Measurements from ENCODE around the gene SCNN1G. TPM values are rescaled to one million over a fixed set of nuclear protein-coding genes. Genes with fewer than 3 reads are reported as not detected.

SCNN1G gene
- total and polyA plus RNA-seq, 2 of the 13 experiments (the other 11 are each of a cell fraction or from before 2014, with no cell fraction given) = not detected

DNA sequence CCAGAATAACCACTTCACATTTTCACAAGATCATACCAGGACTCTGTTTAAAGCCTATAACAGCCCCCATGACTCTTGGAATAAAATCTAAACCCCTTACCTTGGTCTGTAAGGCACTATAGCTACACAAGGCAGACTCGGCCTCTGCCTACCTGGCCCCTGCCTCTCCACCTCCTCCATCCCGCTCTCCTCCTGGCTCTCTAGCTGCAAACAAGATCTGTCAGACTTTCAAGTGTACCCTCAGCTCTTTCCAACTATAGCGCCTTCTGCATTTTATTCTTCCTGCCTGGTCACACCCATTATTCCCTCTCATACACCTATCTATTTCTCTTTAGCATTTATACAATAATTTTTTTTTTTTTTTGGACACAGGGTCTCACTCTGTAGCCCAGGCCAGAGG, 41.5 kb upstream of the SCNN1G start (continued):
- TF ChIP-seq, protein P1, sequence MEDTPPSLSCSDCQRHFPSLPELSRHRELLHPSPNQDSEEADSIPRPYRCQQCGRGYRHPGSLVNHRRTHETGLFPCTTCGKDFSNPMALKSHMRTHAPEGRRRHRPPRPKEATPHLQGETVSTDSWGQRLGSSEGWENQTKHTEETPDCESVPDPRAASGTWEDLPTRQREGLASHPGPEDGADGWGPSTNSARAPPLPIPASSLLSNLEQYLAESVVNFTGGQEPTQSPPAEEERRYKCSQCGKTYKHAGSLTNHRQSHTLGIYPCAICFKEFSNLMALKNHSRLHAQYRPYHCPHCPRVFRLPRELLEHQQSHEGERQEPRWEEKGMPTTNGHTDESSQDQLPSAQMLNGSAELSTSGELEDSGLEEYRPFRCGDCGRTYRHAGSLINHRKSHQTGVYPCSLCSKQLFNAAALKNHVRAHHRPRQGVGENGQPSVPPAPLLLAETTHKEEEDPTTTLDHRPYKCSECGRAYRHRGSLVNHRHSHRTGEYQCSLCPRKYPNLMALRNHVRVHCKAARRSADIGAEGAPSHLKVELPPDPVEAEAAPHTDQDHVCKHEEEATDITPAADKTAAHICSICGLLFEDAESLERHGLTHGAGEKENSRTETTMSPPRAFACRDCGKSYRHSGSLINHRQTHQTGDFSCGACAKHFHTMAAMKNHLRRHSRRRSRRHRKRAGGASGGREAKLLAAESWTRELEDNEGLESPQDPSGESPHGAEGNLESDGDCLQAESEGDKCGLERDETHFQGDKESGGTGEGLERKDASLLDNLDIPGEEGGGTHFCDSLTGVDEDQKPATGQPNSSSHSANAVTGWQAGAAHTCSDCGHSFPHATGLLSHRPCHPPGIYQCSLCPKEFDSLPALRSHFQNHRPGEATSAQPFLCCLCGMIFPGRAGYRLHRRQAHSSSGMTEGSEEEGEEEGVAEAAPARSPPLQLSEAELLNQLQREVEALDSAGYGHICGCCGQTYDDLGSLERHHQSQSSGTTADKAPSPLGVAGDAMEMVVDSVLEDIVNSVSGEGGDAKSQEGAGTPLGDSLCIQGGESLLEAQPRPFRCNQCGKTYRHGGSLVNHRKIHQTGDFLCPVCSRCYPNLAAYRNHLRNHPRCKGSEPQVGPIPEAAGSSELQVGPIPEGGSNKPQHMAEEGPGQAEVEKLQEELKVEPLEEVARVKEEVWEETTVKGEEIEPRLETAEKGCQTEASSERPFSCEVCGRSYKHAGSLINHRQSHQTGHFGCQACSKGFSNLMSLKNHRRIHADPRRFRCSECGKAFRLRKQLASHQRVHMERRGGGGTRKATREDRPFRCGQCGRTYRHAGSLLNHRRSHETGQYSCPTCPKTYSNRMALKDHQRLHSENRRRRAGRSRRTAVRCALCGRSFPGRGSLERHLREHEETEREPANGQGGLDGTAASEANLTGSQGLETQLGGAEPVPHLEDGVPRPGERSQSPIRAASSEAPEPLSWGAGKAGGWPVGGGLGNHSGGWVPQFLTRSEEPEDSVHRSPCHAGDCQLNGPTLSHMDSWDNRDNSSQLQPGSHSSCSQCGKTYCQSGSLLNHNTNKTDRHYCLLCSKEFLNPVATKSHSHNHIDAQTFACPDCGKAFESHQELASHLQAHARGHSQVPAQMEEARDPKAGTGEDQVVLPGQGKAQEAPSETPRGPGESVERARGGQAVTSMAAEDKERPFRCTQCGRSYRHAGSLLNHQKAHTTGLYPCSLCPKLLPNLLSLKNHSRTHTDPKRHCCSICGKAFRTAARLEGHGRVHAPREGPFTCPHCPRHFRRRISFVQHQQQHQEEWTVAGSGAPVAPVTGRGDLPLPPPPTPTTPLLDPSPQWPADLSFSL (CRISPR knock-in tag; IDR thresholded peaks at IDR 0.05) = no peak
- TF ChIP-seq, protein P2, sequence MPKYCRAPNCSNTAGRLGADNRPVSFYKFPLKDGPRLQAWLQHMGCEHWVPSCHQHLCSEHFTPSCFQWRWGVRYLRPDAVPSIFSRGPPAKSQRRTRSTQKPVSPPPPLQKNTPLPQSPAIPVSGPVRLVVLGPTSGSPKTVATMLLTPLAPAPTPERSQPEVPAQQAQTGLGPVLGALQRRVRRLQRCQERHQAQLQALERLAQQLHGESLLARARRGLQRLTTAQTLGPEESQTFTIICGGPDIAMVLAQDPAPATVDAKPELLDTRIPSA (CRISPR knock-in tag; IDR thresholded peaks at IDR 0.05; ENCODE audit: borderline replicate concordance) = 0 out of 2 replicates have a peak, but pooled peaks have one; percentile 27
- TF ChIP-seq, protein P3, sequence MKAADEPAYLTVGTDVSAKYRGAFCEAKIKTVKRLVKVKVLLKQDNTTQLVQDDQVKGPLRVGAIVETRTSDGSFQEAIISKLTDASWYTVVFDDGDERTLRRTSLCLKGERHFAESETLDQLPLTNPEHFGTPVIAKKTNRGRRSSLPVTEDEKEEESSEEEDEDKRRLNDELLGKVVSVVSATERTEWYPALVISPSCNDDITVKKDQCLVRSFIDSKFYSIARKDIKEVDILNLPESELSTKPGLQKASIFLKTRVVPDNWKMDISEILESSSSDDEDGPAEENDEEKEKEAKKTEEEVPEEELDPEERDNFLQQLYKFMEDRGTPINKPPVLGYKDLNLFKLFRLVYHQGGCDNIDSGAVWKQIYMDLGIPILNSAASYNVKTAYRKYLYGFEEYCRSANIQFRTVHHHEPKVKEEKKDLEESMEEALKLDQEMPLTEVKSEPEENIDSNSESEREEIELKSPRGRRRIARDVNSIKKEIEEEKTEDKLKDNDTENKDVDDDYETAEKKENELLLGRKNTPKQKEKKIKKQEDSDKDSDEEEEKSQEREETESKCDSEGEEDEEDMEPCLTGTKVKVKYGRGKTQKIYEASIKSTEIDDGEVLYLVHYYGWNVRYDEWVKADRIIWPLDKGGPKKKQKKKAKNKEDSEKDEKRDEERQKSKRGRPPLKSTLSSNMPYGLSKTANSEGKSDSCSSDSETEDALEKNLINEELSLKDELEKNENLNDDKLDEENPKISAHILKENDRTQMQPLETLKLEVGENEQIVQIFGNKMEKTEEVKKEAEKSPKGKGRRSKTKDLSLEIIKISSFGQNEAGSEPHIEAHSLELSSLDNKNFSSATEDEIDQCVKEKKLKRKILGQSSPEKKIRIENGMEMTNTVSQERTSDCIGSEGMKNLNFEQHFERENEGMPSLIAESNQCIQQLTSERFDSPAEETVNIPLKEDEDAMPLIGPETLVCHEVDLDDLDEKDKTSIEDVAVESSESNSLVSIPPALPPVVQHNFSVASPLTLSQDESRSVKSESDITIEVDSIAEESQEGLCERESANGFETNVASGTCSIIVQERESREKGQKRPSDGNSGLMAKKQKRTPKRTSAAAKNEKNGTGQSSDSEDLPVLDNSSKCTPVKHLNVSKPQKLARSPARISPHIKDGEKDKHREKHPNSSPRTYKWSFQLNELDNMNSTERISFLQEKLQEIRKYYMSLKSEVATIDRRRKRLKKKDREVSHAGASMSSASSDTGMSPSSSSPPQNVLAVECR (CRISPR knock-in tag; IDR thresholded peaks at IDR 0.05; ENCODE audit: borderline replicate concordance) = 0 out of 2 replicates have a peak, but pooled peaks have one; percentile 22
- TF ChIP-seq JDP2 (CRISPR knock-in tag; IDR thresholded peaks at IDR 0.05; ENCODE audit: borderline replicate concordance) = no peak
- 0 out of 2 replicates have a peak, but pooled peaks have one; percentile 27 for TF ChIP-seq SPEN (CRISPR knock-in tag; IDR thresholded peaks at IDR 0.05; ENCODE audit: low read depth)

All from HepG2 (cell line).